Neural progenitor cell (in vitro differentiated cells): ENCODE results near the gene LYZL4. TPM values are rescaled to one million over a fixed set of nuclear protein-coding genes. Genes with fewer than 3 reads are reported as not detected.

Experiments used
- DNase-seq: peaks from one replicate; pipeline ENCODE4 v3.0.0-alpha.2; 2016; ENCODE audit warnings: low spot score
- H2AFZ ChIP-seq: fragments of 200-600 bp; sonication (generic); replicated peaks from 2 replicates; pipeline ENCODE4 v1.6.1; 2016; ENCODE audit warnings: antibody characterized with exemption
- H3F3A ChIP-seq: fragments of 200-600 bp; sonication (generic); 2 replicates; pipeline ENCODE4 v1.6.1; 2016; ENCODE audit warnings: antibody characterized with exemption, low read depth
- H3K27ac ChIP-seq: fragments of 200-600 bp; sonication (generic); 2 replicates; pipeline ENCODE4 v1.5.1; 2016; ENCODE audit warnings: mild to moderate bottlenecking
- H3K27me3 ChIP-seq: fragments of 200-600 bp; sonication (generic); 2 replicates; pipeline ENCODE4 v1.6.1; 2016; ENCODE audit warnings: mild to moderate bottlenecking, moderate library complexity
- H3K36me3 ChIP-seq: fragments of 200-600 bp; sonication (generic); 2 replicates; pipeline ENCODE4 v1.5.1; 2016
- H3K4me1 ChIP-seq: fragments of 200-600 bp; sonication (generic); 2 replicates; pipeline ENCODE4 v1.6.1; 2016; ENCODE audit warnings: mixed run types
- H3K4me2 ChIP-seq: fragments of 200-600 bp; sonication (generic); 2 replicates; pipeline ENCODE4 v1.6.1; 2016
- H3K4me3 ChIP-seq: fragments of 200-600 bp; sonication (generic); 2 replicates; pipeline ENCODE4 v1.5.1; 2016
- H3K79me2 ChIP-seq: fragments of 200-600 bp; sonication (generic); 2 replicates; pipeline ENCODE4 v1.6.1; 2016; ENCODE audit warnings: low read depth
- H3K9ac ChIP-seq: fragments of 200-600 bp; sonication (generic); 2 replicates; pipeline ENCODE4 v1.6.1; 2016
- H3K9me3 ChIP-seq: fragments of 200-600 bp; sonication (generic); 2 replicates; pipeline ENCODE4 v1.5.1; 2016; ENCODE audit warnings: low read depth
- H4K20me1 ChIP-seq: fragments of 200-600 bp; sonication (generic); 2 replicates; pipeline ENCODE4 v1.6.1; 2016; ENCODE audit warnings: low read depth
- H3K27ac Mint-ChIP-seq: 3 replicates; pipeline ENCODE4 v1.8.0; 2021; ENCODE audit warnings: mixed read lengths
- H3K27me3 Mint-ChIP-seq: 2 replicates; pipeline ENCODE4 v1.8.0; 2022; ENCODE audit warnings: low read depth, mild to moderate bottlenecking, inconsistent platforms, moderate library complexity, mixed read lengths; ENCODE audit not compliant: insufficient read depth
- H3K36me3 Mint-ChIP-seq: 3 replicates; pipeline ENCODE4 v1.8.0; 2021; ENCODE audit warnings: mixed read lengths
- H3K4me1 Mint-ChIP-seq: 3 replicates; pipeline ENCODE4 v1.8.0; 2021; ENCODE audit warnings: mixed read lengths
- H3K4me3 Mint-ChIP-seq: 3 replicates; pipeline ENCODE4 v1.8.0; 2021; ENCODE audit warnings: mild to moderate bottlenecking, moderate library complexity, mixed read lengths
- H3K9me3 Mint-ChIP-seq: 3 replicates; pipeline ENCODE4 v1.8.0; 2020; ENCODE audit warnings: mixed read lengths
- EZH2 ChIP-seq: fragments of 200-600 bp; sonication (generic); IDR thresholded peaks from 2 replicates; pipeline ENCODE4 v1.6.1; 2017; ENCODE audit warnings: antibody characterized with exemption, mild to moderate bottlenecking, moderate library complexity
- EZH2phosphoT487 ChIP-seq: fragments of 200-600 bp; sonication (generic); IDR thresholded peaks from 2 replicates; pipeline ENCODE4 v1.6.1; 2017; ENCODE audit warnings: antibody characterized with exemption
- total RNA-seq: library from RNA; depleted of rRNA; stranded (reverse); fragments of >200 nt; gene quantifications from 2 replicates; pipeline ENCODE4 v1.2.3, GENCODE V29; 2015; ENCODE audit warnings: low replicate concordance
- TF ChIP-seq, protein P1 (sequence below): fragments of 200-600 bp; sonication (generic); IDR thresholded peaks from 2 replicates; pipeline ENCODE4 v1.5.1; 2017; ENCODE audit warnings: antibody characterized with exemption, mild to moderate bottlenecking

LYZL4 gene
- total RNA-seq, 1 donor from 2014 or later = not detected

DNA sequence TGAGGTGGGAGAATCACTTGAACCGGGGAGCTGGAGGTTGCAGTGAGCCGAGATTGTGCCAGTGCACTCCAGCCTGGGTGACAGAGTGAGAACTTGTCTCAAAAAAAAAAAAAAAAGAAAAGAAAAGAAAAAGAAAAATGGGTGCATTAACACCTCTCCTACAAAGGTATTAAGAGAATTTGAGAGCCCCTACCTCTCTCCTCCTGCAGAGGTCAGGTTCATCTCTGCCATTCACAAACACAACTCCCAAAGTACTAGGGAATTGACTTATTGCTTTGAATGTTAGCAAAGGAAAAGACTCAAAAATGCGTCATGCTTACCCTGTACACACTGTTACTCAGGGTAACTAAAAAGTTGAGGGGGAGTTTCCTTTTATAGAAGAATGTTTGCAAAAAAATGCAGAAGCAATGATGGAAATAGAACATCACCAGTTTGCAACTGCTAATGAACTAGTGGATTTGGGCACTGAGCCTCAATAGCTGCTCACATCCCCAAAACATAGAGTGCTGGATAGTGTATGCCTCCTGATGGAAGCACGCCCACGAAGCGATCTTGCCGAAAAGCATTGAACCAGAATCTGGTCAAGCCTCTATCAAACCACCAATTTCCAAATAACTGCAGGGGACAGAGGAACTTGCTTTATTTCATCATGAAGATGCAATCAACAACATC is 15.5 kb upstream of the LYZL4 start:
- Mint-ChIP-seq H3K4me1 (no peaks in the 10 kb centered on the region), H3K27ac (no peak overlapping the region), H3K4me3 (no peak overlapping the region), H3K9me3 (no peaks in the 10 kb centered on the region), H3K27me3 (peaks cover 16% of the 10 kb centered on the region), H3K36me3 (no peaks in the 10 kb centered on the region)
- Histone ChIP-seq H3K9ac (no peak overlapping the region), H3K4me2 (no peak overlapping the region), H3F3A (no peaks in the 10 kb centered on the region), H3K4me1 (no peaks in the 10 kb centered on the region), H3K27ac (no peak overlapping the region), H2AFZ (no peak overlapping the region), H3K27me3 (no peaks in the 10 kb centered on the region), H4K20me1 (no peaks in the 10 kb centered on the region), H3K36me3 (no peaks in the 10 kb centered on the region), H3K9me3 (no peaks in the 10 kb centered on the region), H3K4me3 (no peak overlapping the region), H3K79me2 (no peaks in the 10 kb centered on the region)
- DNase-seq = no peak
- TF ChIP-seq EZH2phosphoT487 (no peak), EZH2 (no peak)
- TF ChIP-seq, protein P1, sequence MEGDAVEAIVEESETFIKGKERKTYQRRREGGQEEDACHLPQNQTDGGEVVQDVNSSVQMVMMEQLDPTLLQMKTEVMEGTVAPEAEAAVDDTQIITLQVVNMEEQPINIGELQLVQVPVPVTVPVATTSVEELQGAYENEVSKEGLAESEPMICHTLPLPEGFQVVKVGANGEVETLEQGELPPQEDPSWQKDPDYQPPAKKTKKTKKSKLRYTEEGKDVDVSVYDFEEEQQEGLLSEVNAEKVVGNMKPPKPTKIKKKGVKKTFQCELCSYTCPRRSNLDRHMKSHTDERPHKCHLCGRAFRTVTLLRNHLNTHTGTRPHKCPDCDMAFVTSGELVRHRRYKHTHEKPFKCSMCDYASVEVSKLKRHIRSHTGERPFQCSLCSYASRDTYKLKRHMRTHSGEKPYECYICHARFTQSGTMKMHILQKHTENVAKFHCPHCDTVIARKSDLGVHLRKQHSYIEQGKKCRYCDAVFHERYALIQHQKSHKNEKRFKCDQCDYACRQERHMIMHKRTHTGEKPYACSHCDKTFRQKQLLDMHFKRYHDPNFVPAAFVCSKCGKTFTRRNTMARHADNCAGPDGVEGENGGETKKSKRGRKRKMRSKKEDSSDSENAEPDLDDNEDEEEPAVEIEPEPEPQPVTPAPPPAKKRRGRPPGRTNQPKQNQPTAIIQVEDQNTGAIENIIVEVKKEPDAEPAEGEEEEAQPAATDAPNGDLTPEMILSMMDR = no peak

DNA sequence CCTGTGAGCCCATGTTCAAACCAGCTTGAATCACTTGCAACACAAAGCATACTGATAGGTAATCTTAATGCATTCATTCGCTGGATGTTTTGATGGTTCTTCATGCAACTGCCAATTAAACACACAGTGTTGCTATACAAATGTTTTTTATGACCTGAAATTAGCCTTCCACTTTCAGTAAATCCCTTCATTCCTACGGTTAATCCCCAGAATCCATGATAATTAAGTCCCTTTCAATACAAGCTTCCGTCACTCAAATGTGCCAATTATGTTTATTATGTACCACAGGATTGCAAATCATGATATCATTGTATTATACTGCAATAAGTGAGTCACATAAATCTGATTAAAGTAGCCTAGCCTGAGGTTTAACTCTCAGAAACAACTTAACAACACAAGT is 14.5 kb upstream of the LYZL4 start:
- no peak overlapping the region for H3K4me3 Mint-ChIP-seq
- Histone ChIP-seq H2AFZ (no peak overlapping the region), H3F3A (no peaks in the 10 kb centered on the region), H3K27me3 (no peaks in the 10 kb centered on the region), H3K9ac (no peak overlapping the region), H3K4me1 (no peaks in the 10 kb centered on the region), H3K9me3 (no peaks in the 10 kb centered on the region), H3K79me2 (no peaks in the 10 kb centered on the region), H3K4me3 (no peak overlapping the region), H3K4me2 (no peak overlapping the region), H4K20me1 (no peaks in the 10 kb centered on the region), H3K36me3 (no peaks in the 10 kb centered on the region), H3K27ac (no peak overlapping the region)
- H3K4me1 Mint-ChIP-seq = no peaks in the 10 kb centered on the region
- H3K36me3 Mint-ChIP-seq = no peaks in the 10 kb centered on the region
- no peak overlapping the region for H3K27ac Mint-ChIP-seq
- TF ChIP-seq, protein P1 = no peak
- no peak for TF ChIP-seq EZH2phosphoT487
- TF ChIP-seq EZH2 = no peak
- H3K27me3 Mint-ChIP-seq = peaks cover 16% of the 10 kb centered on the region
- no peaks in the 10 kb centered on the region for H3K9me3 Mint-ChIP-seq
- no peak for DNase-seq

DNA sequence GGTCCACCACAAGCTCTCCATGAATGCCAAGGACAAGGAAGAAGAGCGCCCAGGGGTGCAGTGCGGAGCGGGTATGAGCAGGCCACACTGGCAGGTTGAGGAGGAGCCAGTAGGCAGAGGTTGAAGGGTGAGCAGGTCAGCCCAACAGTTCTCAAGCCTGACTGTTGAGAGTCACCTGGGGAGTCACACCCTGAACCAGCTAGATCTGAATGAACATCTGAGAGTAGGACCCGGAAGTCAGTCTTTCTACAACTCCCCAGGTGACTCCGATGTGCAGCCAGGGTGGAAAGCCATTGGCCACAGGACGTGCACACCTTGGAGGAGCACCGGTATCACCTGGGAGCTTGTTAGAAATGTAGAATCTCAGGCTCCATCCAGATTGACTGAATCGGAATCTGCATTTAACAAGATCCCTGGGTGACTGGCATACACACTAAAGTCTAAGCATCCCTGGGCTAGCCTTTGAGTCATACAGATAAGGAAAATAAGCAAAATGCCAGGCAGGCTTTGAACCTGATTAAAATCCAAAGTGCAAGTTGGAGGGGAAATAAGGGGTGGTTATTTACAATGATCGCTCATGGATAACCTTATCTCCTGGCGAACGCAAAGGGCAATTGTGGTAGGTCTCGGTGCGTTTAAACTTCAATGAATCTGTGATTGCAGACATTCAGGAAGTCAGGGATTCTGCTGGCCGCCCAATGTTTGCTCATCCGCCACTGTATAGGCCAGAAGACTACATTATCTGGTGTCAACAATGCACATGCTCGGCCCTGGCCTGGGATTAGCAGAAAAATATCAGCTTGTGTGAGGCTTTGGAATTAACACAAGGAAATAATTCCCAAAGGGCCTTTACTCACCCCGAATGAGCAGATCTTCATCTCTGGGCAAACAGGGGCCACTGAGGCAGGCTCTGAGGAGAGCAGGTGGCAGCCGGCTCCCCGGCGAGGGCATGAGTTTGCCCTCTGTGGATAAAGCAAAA is 11.7 kb upstream of the LYZL4 start:
- H3F3A ChIP-seq = no peaks in the 10 kb centered on the region
- no peak overlapping the region for H3K27ac Mint-ChIP-seq

More for the DNA sequence above, 11.7 kb upstream of the LYZL4 start:
- no peak overlapping the region for H3K27ac ChIP-seq
- TF ChIP-seq, protein P1 = no peak
- no peak for TF ChIP-seq EZH2phosphoT487
- TF ChIP-seq EZH2 = no peak
- no peaks in the 10 kb centered on the region for H3K36me3 Mint-ChIP-seq
- no peaks in the 10 kb centered on the region for H4K20me1 ChIP-seq
- H3K27me3 Mint-ChIP-seq = peaks cover 9% of the 10 kb centered on the region
- no peak for DNase-seq
- H3K4me1 ChIP-seq = no peaks in the 10 kb centered on the region
- H3K4me3 Mint-ChIP-seq = no peak overlapping the region
- no peak overlapping the region for H3K9ac ChIP-seq
- H3K36me3 ChIP-seq = no peaks in the 10 kb centered on the region
- no peak overlapping the region for H2AFZ ChIP-seq
- H3K27me3 ChIP-seq = no peaks in the 10 kb centered on the region
- H3K4me3 ChIP-seq = no peak overlapping the region
- no peaks in the 10 kb centered on the region for H3K79me2 ChIP-seq
- no peak overlapping the region for H3K4me2 ChIP-seq
- H3K9me3 Mint-ChIP-seq = no peaks in the 10 kb centered on the region
- peaks cover 2% of the 10 kb centered on the region for H3K4me1 Mint-ChIP-seq
- no peaks in the 10 kb centered on the region for H3K9me3 ChIP-seq
